Mesodermal cell (in vitro differentiated cells): ENCODE measurements around the gene MTERF4.

Experiments
- H3K27ac ChIP-seq: 2 replicates; pipeline ENCODE4 v1.7.0; 2013; ENCODE audit warnings: mild to moderate bottlenecking, low read depth, low read length, moderate library complexity; ENCODE audit not compliant: severe bottlenecking
- H3K36me3 ChIP-seq: 2 replicates; pipeline ENCODE4 v1.7.1; 2013; ENCODE audit warnings: mild to moderate bottlenecking, low read length, moderate library complexity; ENCODE audit not compliant: control insufficient read depth, insufficient read depth
- H3K4me1 ChIP-seq: one replicate; pipeline ENCODE4 v1.7.1; 2013; ENCODE audit warnings: mild to moderate bottlenecking, low read length; ENCODE audit not compliant: insufficient read depth, control insufficient read depth, poor library complexity, severe bottlenecking
- H3K4me3 ChIP-seq: 2 replicates; pipeline ENCODE4 v1.7.0; 2013; ENCODE audit warnings: low read length, control low read depth, mild to moderate bottlenecking; ENCODE audit not compliant: insufficient read depth, poor library complexity, severe bottlenecking; ENCODE audit errors: extremely low read depth
- H3K9me3 ChIP-seq: 2 replicates; pipeline ENCODE4 v1.7.1; 2013; ENCODE audit warnings: mild to moderate bottlenecking, low read length, moderate library complexity; ENCODE audit not compliant: control insufficient read depth
- WGBS, 2 experiments: methylation state at CpG; one replicate each; pipeline ENCODE4 v1.1.5; 2013; ENCODE audit warnings: missing lambda C conversion rate in 2 of 2; ENCODE audit not compliant: insufficient coverage in 2 of 2; 5-methylcytosine and 5-hydroxymethylcytosine counted together

The MTERF4 gene

GRCh38 chr2:241122376-241123002, 20.4 kb upstream of the MTERF4 start:
- Histone ChIP-seq H3K9me3 (no peaks in the 10 kb centered on the region), H3K4me1 (no peaks in the 10 kb centered on the region), H3K36me3 (peaks cover 23% of the 10 kb centered on the region), H3K4me3 (no peak overlapping the region), H3K27ac (no peak overlapping the region)
- WGBS, 2 experiments, result 90 to 96% methylated on average over 16 to 19 of the region's 19 CpGs

GRCh38 chr2:241121008-241121407, 18.9 kb upstream of the MTERF4 start:
- Histone ChIP-seq H3K4me3 (no peak overlapping the region), H3K9me3 (no peaks in the 10 kb centered on the region), H3K4me1 (no peaks in the 10 kb centered on the region), H3K36me3 (peaks cover 17% of the 10 kb centered on the region), H3K27ac (no peak overlapping the region)
- 80% methylated on average over 1 of the region's 5 CpGs; no CpG with 5 or more reads in 1 of the 2 experiments for WGBS, 2 experiments

- Histone ChIP-seq H3K27ac (no peak overlapping the region), H3K4me1 (no peaks in the 10 kb centered on the region), H3K4me3 (no peak overlapping the region), H3K9me3 (no peaks in the 10 kb centered on the region), H3K36me3 (peaks cover 17% of the 10 kb centered on the region)
- 89 to 100% methylated on average over 1 of the region's 2 CpGs for WGBS, 2 experiments
Measured at GRCh38 chr2:241120440-241120839, 18.4 kb upstream of the MTERF4 start.

- Histone ChIP-seq H3K4me1 (no peaks in the 10 kb centered on the region), H3K4me3 (no peak overlapping the region), H3K9me3 (no peaks in the 10 kb centered on the region), H3K36me3 (peaks cover 21% of the 10 kb centered on the region), H3K27ac (no peak overlapping the region)
- WGBS, 2 experiments, result 88 to 93% methylated on average over 16 to 21 of the region's 24 CpGs
Measured at GRCh38 chr2:241118737-241119505, 16.8 kb upstream of the MTERF4 start.

- Histone ChIP-seq H3K36me3 (peaks cover 15% of the 10 kb centered on the region), H3K9me3 (no peaks in the 10 kb centered on the region), H3K27ac (no peak overlapping the region), H3K4me3 (no peak overlapping the region), H3K4me1 (no peaks in the 10 kb centered on the region)
- 90 to 95% methylated on average over 23 to 29 of the region's 32 CpGs for WGBS, 2 experiments
Measured at GRCh38 chr2:241116606-241117560, 14.8 kb upstream of the MTERF4 start.

- no peak overlapping the region for H3K27ac ChIP-seq
- H3K4me1 ChIP-seq, result no peaks in the 10 kb centered on the region
- WGBS, 2 experiments, result 96% methylated on average over 4 to 7 of the region's 8 CpGs
- no peaks in the 10 kb centered on the region for H3K9me3 ChIP-seq
- H3K4me3 ChIP-seq, result no peak overlapping the region
- peaks cover 7% of the 10 kb centered on the region for H3K36me3 ChIP-seq
Measured at GRCh38 chr2:241115361-241115760, 13.3 kb upstream of the MTERF4 start.

DNA sequence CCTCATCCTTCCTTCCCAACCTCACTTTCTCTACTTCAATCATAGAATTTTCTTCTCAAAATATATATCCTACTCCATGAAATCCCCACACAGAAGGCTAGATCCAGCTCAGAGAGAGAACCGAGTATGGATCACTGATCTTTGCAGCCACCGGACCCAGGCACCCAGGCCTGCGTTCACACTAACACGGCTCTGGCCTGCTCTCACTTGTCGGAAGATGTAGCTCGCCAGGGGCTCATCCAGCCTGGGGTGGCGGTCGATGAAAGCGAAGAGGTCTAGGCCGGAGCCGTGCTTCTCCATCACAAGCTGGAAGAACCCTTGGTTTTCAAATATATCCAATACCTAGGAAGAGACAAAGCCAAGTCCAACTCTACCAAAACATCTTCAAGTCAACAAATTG, 12.7 kb upstream of the MTERF4 start:
- H3K4me1 ChIP-seq, result no peaks in the 10 kb centered on the region
- WGBS, 2 experiments, result 84 to 95% methylated on average over 10 of the region's 11 CpGs
- H3K27ac ChIP-seq, result no peak overlapping the region
- peaks cover 9% of the 10 kb centered on the region for H3K36me3 ChIP-seq
- no peaks in the 10 kb centered on the region for H3K9me3 ChIP-seq
- H3K4me3 ChIP-seq, result no peak overlapping the region

DNA sequence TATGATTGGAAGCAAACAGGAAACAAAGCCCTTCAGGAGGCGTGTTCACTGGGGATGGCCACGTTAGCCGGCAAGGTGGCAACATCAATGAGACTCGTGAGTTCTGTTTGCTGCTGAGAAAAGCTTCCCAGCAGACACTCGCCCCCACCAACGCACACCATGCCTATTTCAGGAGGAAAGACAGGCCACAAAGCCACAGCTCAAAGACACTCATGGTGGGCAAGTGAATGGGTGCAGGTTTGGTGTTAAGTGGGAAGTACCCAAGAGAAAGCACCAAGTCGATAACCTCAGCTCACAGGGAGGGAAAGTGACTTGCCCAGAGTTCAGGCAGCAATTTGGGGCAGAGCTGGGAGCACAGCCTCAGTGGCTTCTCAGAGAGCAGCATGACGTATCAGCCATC, 10.5 kb upstream of the MTERF4 start:
- Histone ChIP-seq H3K9me3 (no peaks in the 10 kb centered on the region), H3K27ac (no peak overlapping the region), H3K36me3 (peaks cover 15% of the 10 kb centered on the region), H3K4me1 (no peaks in the 10 kb centered on the region), H3K4me3 (no peak overlapping the region)
- WGBS, 2 experiments, result 90 to 97% methylated on average over 7 of the region's 8 CpGs

DNA sequence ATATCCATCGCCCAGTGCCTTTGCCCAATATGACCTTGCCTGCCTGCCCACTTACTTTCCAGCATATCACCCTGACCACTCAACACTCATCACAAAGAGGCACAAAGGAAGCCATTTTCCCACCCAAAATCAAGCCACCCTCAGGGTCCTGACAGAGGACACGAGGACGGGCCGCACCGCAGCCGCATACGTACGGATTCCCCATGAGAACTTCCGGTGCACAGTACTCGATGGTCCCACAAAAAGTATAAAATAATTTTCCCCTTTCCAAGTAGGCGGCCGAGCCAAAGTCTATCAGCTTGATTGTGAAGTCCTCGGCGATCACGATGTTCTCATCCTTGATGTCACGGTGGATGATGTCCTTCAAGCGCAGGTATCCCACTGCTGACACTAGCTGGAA, 10.0 kb upstream of the MTERF4 start:
- no peaks in the 10 kb centered on the region for H3K4me1 ChIP-seq
- peaks cover 15% of the 10 kb centered on the region for H3K36me3 ChIP-seq
- H3K27ac ChIP-seq, result no peak overlapping the region
- H3K9me3 ChIP-seq, result no peaks in the 10 kb centered on the region
- whole genome bisulfite sequencing, 2 experiments, result 90 to 99% methylated on average over 10 to 11 of the region's 17 CpGs
- H3K4me3 ChIP-seq, result no peak overlapping the region

DNA sequence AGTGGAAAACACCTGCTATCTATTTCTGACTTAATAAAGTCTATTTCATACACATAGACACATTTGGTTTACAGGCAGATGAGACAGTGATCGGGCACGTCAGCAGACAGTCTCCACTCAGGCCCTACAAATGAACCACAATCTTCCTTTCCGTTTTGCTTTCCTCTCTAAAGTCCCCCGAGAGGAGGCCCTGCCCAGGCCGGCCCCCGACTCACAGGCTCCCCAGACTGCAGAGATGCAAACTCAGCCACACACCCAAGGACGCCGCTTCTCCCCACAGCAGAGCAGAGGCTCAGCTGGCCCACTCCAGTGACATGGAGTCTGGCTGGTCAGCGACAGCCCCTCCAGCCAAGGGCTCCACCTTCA, 9.3 kb upstream of the MTERF4 start:
- peaks cover 15% of the 10 kb centered on the region for H3K36me3 ChIP-seq
- no peaks in the 10 kb centered on the region for H3K4me1 ChIP-seq
- H3K27ac ChIP-seq, result no peak overlapping the region
- no peaks in the 10 kb centered on the region for H3K9me3 ChIP-seq
- 83 to 90% methylated on average over 8 to 9 of the region's 9 CpGs for WGBS, 2 experiments
- no peak overlapping the region for H3K4me3 ChIP-seq
